Body of pancreas (tissue), 4 donors: ENCODE data around the gene TELO2. TPM values are rescaled to one million over a fixed set of nuclear protein-coding genes. Genes with fewer than 3 reads are reported as not detected.
A peak's percentile ranks its signal among the peaks of the same experiment; 100 is the strongest.

Experiments
- ATAC-seq: fragments of 150-250 bp; one replicate; pipeline ENCODE4 v1.9.1; 2016
- DNase-seq, 4 donors: peaks; one replicate each; pipeline ENCODE4 v3.0.0-alpha.2; 2019
- H3K27ac ChIP-seq, 4 donors: fragments of 200-600 bp; sonication (generic); 1 replicate in 3 of 4; 2 replicates in 1 of 4; pipeline versions ENCODE4 v1.5.1 to v1.6.1; 2016 to 2019; ENCODE audit warnings: mild to moderate bottlenecking in 1 of 4, mixed read lengths in 1 of 4, moderate library complexity in 1 of 4
- H3K27me3 ChIP-seq, 2 donors: fragments of 200-600 bp; sonication (generic); one replicate each; pipeline ENCODE4 v1.6.0; 2016; ENCODE audit warnings: mild to moderate bottlenecking in 1 of 2
- H3K36me3 ChIP-seq, 2 donors: fragments of 200-600 bp; sonication (generic); replicated peaks in 1 of 2; 2 replicates each; pipeline ENCODE4 v1.5.1; 2016; ENCODE audit warnings: low read depth in 2 of 2; ENCODE audit not compliant: insufficient read depth in 1 of 2
- H3K4me1 ChIP-seq: fragments of 200-600 bp; sonication (generic); one replicate; pipeline ENCODE4 v1.6.0; 2016
- H3K4me3 ChIP-seq, 2 donors: fragments of 200-600 bp; sonication (generic); 1 replicate in 1 of 2; 2 replicates in 1 of 2; pipeline ENCODE4 v1.5.1; 2016 to 2019
- H3K9me3 ChIP-seq, 3 donors: fragments of 200-600 bp; sonication (generic); 1 replicate in 2 of 3; 2 replicates in 1 of 3; pipeline ENCODE4 v1.5.1; 2016
- CTCF ChIP-seq, 7 experiments: fragments of 450-650 bp in 4 of 7; fragments of 200-600 bp in 3 of 7; sonication (generic) in 3 of 7; IDR thresholded peaks; one replicate each; pipeline ENCODE4 v1.5.1; 2016 to 2019; ENCODE audit warnings: antibody characterized with exemption in 7 of 7
- POLR2A ChIP-seq, 3 donors: fragments of 450-650 bp; IDR thresholded peaks; one replicate each; pipeline ENCODE4 v1.6.1; 2016; ENCODE audit warnings: antibody characterized with exemption in 3 of 3, mild to moderate bottlenecking in 2 of 3
- WGBS, 2 donors: methylation state at CpG; one replicate each; pipeline ENCODE4 v1.1.5; 2017; 5-methylcytosine and 5-hydroxymethylcytosine counted together
- intact Hi-C: fragments of 100-400 bp; cut with DNase I; formaldehyde crosslinking; loops from one replicate; pipeline ENCODE4 v1.15.1; 2023
- total RNA-seq, 2 donors: library from RNA; depleted of rRNA; stranded (reverse); fragments of >200 nt; gene quantifications; one replicate each; pipeline ENCODE4 v1.1.0, GENCODE V29; 2016

TELO2 gene
- total RNA-seq, 2 donors from 2014 or later = 25.4 to 76.5 TPM

DNA sequence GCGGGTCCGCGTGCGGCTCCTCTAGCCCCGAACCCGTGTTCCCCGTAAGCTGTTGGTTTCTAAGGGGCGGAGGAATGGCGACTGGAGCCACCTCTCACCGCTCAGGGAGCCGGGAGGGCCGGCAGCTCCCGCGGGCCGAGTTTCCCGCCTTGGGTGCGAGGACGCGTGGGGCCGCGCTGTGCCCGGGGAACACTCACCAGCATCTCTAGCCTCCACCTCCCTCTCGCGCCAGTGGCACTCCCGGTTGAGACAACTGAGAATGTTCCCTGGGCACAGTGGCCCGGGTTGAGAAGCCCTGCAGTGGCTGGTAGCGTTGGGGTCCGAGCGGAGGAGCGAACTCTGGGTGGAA is 560 bp downstream of the TELO2 start:
- TF ChIP-seq POLR2A (IDR thresholded peaks at IDR 0.05) (no peak), CTCF (IDR thresholded peaks at IDR 0.05) (no peak)
- H3K27me3 ChIP-seq = no peaks in the 10 kb centered on the region
- H3K27ac ChIP-seq = peak overlapping the region; percentile 74 to 95 (median 83)
- peak overlapping the region; percentile 69 to 94 for H3K4me3 ChIP-seq
- intact Hi-C loops = no loop called here
- DNase-seq (no peak), ATAC-seq (peak; percentile 5)
- no peaks in the 10 kb centered on the region for H3K9me3 ChIP-seq
- H3K4me1 ChIP-seq = peaks cover 21% of the 10 kb centered on the region
- H3K36me3 ChIP-seq = peaks cover 0 to 1% of the 10 kb centered on the region in 2 donors
- 0 to 2% methylated on average over 17 to 30 of the region's 30 CpGs for WGBS, 2 donors

DNA sequence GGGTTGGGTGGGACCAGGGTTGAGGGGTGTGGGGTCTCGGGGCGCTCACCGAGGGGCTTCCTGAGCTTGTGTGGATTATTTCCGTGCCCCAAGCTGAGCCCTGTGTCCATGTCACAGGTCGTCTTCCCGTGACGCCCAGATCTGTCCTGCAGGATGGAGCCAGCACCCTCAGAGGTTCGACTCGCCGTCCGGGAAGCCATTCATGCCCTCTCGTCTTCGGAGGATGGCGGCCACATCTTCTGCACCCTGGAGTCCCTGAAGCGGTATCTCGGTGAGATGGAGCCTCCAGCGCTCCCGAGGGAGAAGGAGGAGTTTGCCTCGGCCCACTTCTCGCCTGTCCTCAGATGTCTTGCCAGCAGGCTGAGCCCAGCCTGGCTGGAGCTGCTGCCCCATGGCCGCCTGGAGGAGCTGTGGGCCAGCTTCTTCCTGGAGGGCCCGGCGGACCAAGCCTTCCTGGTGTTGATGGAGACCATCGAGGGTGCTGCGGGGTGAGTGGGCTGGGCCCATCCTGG is 1.0 kb downstream of the TELO2 start:
- Histone ChIP-seq H3K4me3 (peak overlapping the region in 1 of 2 donors; percentile 94), H3K27ac (peak overlapping the region in 2 of 4 donors; percentile 76 to 90), H3K9me3 (no peaks in the 10 kb centered on the region), H3K27me3 (no peaks in the 10 kb centered on the region), H3K36me3 (peaks cover 0 to 1% of the 10 kb centered on the region in 2 donors), H3K4me1 (peaks cover 21% of the 10 kb centered on the region)
- no peak for ATAC-seq
- intact Hi-C loops = no loop called here
- 34 to 50% methylated on average over 6 to 25 of the region's 25 CpGs for WGBS, 2 donors
- TF ChIP-seq POLR2A (IDR thresholded peaks at IDR 0.05) (no peak), CTCF (IDR thresholded peaks at IDR 0.05) (peak in 1 of 7 experiments; percentile 11)
- peak in 2 of 4 donors; percentile 31 to 39 for DNase-seq

GRCh38 chr16:1494711-1495110 is 1.6 kb downstream of the TELO2 start:
- no peak for ATAC-seq
- peaks cover 21% of the 10 kb centered on the region for H3K4me1 ChIP-seq

GRCh38 chr16:1495211-1495888 is 2.2 kb downstream of the TELO2 start:
- intact Hi-C loops = no loop called here
- no peak for DNase-seq
- H3K4me1 ChIP-seq = peaks cover 21% of the 10 kb centered on the region
- WGBS, 2 donors = 85 to 90% methylated on average over 4 to 39 of the region's 39 CpGs
- no peak for TF ChIP-seq POLR2A (IDR thresholded peaks at IDR 0.05)
- TF ChIP-seq CTCF (IDR thresholded peaks at IDR 0.05) = no peak
- no peak for ATAC-seq
- no peaks in the 10 kb centered on the region for H3K27me3 ChIP-seq
- H3K4me3 ChIP-seq = no peak overlapping the region
- peaks cover 0 to 1% of the 10 kb centered on the region in 2 donors for H3K36me3 ChIP-seq
- no peaks in the 10 kb centered on the region for H3K9me3 ChIP-seq
- no peak overlapping the region for H3K27ac ChIP-seq

More at GRCh38 chr16:1494711-1495110, 1.6 kb downstream of the TELO2 start:
- no peak overlapping the region for H3K27ac ChIP-seq
- intact Hi-C loops = no loop called here
- no peaks in the 10 kb centered on the region for H3K27me3 ChIP-seq
- peaks cover 0 to 1% of the 10 kb centered on the region in 2 donors for H3K36me3 ChIP-seq
- WGBS, 2 donors = 81 to 86% methylated on average over 11 to 13 of the region's 13 CpGs
- H3K4me3 ChIP-seq = no peak overlapping the region
- TF ChIP-seq CTCF (IDR thresholded peaks at IDR 0.05) (no peak), POLR2A (IDR thresholded peaks at IDR 0.05) (no peak)
- no peak for DNase-seq
- H3K9me3 ChIP-seq = no peaks in the 10 kb centered on the region

DNA sequence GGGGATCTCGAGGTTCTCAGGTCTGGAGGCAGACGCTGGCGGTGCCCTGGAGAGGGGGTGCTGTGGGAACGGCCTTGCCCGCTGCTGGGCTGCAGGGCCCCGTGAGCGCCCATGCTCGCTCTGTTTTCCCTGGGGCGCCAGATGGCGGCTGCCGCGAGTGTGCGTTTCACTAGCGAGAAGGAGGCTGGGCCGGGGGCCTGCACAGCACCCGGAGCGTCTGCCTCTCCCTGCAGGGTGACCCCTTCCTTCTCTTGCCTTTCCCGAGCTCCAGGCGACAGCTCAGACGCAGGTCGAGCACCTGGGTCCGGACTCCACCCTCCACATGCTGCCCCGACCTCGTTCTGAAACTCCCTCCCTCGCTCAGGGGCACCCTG is 2.7 kb downstream of the TELO2 start:
- H3K4me1 ChIP-seq = peaks cover 21% of the 10 kb centered on the region
- no peak overlapping the region for H3K27ac ChIP-seq
- H3K36me3 ChIP-seq = peaks cover 0 to 1% of the 10 kb centered on the region in 2 donors
- no peak overlapping the region for H3K4me3 ChIP-seq
- DNase-seq = no peak
- no peaks in the 10 kb centered on the region for H3K27me3 ChIP-seq
- intact Hi-C loops = no loop called here
- ATAC-seq = no peak
- WGBS, 2 donors = 92% methylated on average over 16 to 25 of the region's 25 CpGs
- no peaks in the 10 kb centered on the region for H3K9me3 ChIP-seq
- TF ChIP-seq POLR2A (IDR thresholded peaks at IDR 0.05) (no peak), CTCF (IDR thresholded peaks at IDR 0.05) (no peak)
